H9 (cell line): ENCODE data around the gene PCDHA4. TPM values are rescaled to one million over a fixed set of nuclear protein-coding genes. Genes with fewer than 3 reads are reported as not detected.

Source experiments
- DNase-seq: peaks from one replicate; pipeline ENCODE4 v3.0.0-alpha.2; 2017
- H2AFZ ChIP-seq: one replicate; pipeline ENCODE4 v1.6.1; 2013; ENCODE audit warnings: mild to moderate bottlenecking, low read length, control low read depth, moderate library complexity
- H2AK5ac ChIP-seq: 2 replicates; pipeline ENCODE4 v1.6.1; 2013; ENCODE audit warnings: low read length, control low read depth, mixed read lengths; ENCODE audit not compliant: insufficient read length
- H2BK120ac ChIP-seq: one replicate; pipeline ENCODE4 v1.6.1; 2013; ENCODE audit warnings: low read depth, mild to moderate bottlenecking, low read length, control low read depth, inconsistent platforms; ENCODE audit not compliant: poor library complexity, severe bottlenecking
- H2BK12ac ChIP-seq: 2 replicates; pipeline ENCODE4 v1.6.1; 2013; ENCODE audit warnings: low read length, control low read depth, mixed read lengths, low read depth; ENCODE audit not compliant: insufficient read length
- H2BK15ac ChIP-seq: 2 replicates; pipeline ENCODE4 v1.6.1; 2013; ENCODE audit warnings: low read depth, low read length, control low read depth
- H2BK20ac ChIP-seq: one replicate; pipeline ENCODE4 v1.6.1; 2013; ENCODE audit warnings: low read depth, mild to moderate bottlenecking, low read length, control low read depth, inconsistent platforms; ENCODE audit not compliant: poor library complexity, severe bottlenecking
- H2BK5ac ChIP-seq: 2 replicates; pipeline ENCODE4 v1.6.1; 2013; ENCODE audit warnings: low read length, control low read depth, mixed read lengths; ENCODE audit not compliant: insufficient read length
- H3K14ac ChIP-seq: 2 replicates; pipeline ENCODE4 v1.6.1; 2013; ENCODE audit warnings: low read length, control low read depth; ENCODE audit not compliant: insufficient read depth
- H3K18ac ChIP-seq: 2 replicates; pipeline ENCODE4 v1.6.1; 2013; ENCODE audit warnings: low read depth, mild to moderate bottlenecking, mixed read lengths, low read length, control low read depth; ENCODE audit not compliant: insufficient read length
- H3K23ac ChIP-seq: 2 replicates; pipeline ENCODE4 v1.6.1; 2013; ENCODE audit warnings: low read length, control low read depth, mixed read lengths, low read depth; ENCODE audit not compliant: insufficient read length
- H3K23me2 ChIP-seq: 2 replicates; pipeline ENCODE4 v1.6.1; 2013; ENCODE audit warnings: low read depth, mild to moderate bottlenecking, mixed read lengths, low read length, control low read depth; ENCODE audit not compliant: insufficient read length, poor library complexity, severe bottlenecking
- H3K27ac ChIP-seq: 2 replicates; pipeline ENCODE4 v1.5.1; 2013; ENCODE audit warnings: low read length, control low read depth, mixed read lengths, low read depth; ENCODE audit not compliant: insufficient read length
- H3K27me3 ChIP-seq: 2 replicates; pipeline ENCODE4 v1.6.1; 2013; ENCODE audit warnings: low read length, control low read depth, inconsistent platforms; ENCODE audit not compliant: insufficient read depth
- H3K4ac ChIP-seq: 2 replicates; pipeline ENCODE4 v1.6.1; 2013; ENCODE audit warnings: low read depth, mild to moderate bottlenecking, control low read depth, inconsistent platforms, low read length, moderate library complexity
- H3K4me1 ChIP-seq: 2 replicates; pipeline ENCODE4 v1.6.1; 2013; ENCODE audit warnings: low read length, control low read depth, inconsistent platforms; ENCODE audit not compliant: insufficient read depth
- H3K4me2 ChIP-seq: 2 replicates; pipeline ENCODE4 v1.6.1; 2013; ENCODE audit warnings: low read length, control low read depth, mixed read lengths; ENCODE audit not compliant: insufficient read length, insufficient read depth
- H3K56ac ChIP-seq: 2 replicates; pipeline ENCODE4 v1.6.1; 2013; ENCODE audit warnings: low read depth, mild to moderate bottlenecking, mixed read lengths, low read length, control low read depth; ENCODE audit not compliant: insufficient read length
- H3K79me1 ChIP-seq: 2 replicates; pipeline ENCODE4 v1.6.1; 2013; ENCODE audit warnings: low read depth, mild to moderate bottlenecking, moderate library complexity, low read length, control low read depth, inconsistent platforms; ENCODE audit not compliant: insufficient read depth, poor library complexity, severe bottlenecking
- H3K79me2 ChIP-seq: 2 replicates; pipeline ENCODE4 v1.6.1; 2013; ENCODE audit warnings: low read length, control low read depth, inconsistent platforms; ENCODE audit not compliant: insufficient read depth
- H3K9ac ChIP-seq: 2 replicates; pipeline ENCODE4 v1.6.1; 2013; ENCODE audit warnings: low read length, control low read depth, mixed read lengths; ENCODE audit not compliant: insufficient read length; ENCODE audit errors: extremely low read depth
- H3K9me3 ChIP-seq: one replicate; pipeline ENCODE4 v1.6.1; 2013; ENCODE audit warnings: low read depth, low read length, inconsistent platforms; ENCODE audit not compliant: control insufficient read depth
- H3T11ph ChIP-seq: one replicate; pipeline ENCODE4 v1.6.1; 2013; ENCODE audit warnings: mild to moderate bottlenecking, low read length, control low read depth, inconsistent platforms
- H4K20me1 ChIP-seq: one replicate; pipeline ENCODE4 v1.6.1; 2013; ENCODE audit not compliant: control insufficient read depth, insufficient read length, insufficient read depth
- H4K5ac ChIP-seq: 2 replicates; pipeline ENCODE4 v1.6.1; 2013; ENCODE audit warnings: low read depth, mild to moderate bottlenecking, mixed read lengths, low read length, control low read depth; ENCODE audit not compliant: insufficient read length
- H4K8ac ChIP-seq: replicated peaks from 2 replicates; pipeline ENCODE4 v1.6.1; 2013; ENCODE audit warnings: low read length, control low read depth, mixed read lengths, low read depth; ENCODE audit not compliant: insufficient read length
- H4K91ac ChIP-seq: 2 replicates; pipeline ENCODE4 v1.6.1; 2013; ENCODE audit warnings: low read depth, mild to moderate bottlenecking, moderate library complexity, mixed read lengths, low read length, control low read depth; ENCODE audit not compliant: insufficient read length
- H3K27ac Mint-ChIP-seq, 3 experiments: 2 replicates in 2 of 3; 3 replicates in 1 of 3; pipeline ENCODE4 v1.8.0; 2020 to 2021; ENCODE audit warnings: mixed read lengths in 3 of 3, mild to moderate bottlenecking in 1 of 3, moderate library complexity in 1 of 3
- H3K27me3 Mint-ChIP-seq: 2 replicates; pipeline ENCODE4 v1.8.0; 2021; ENCODE audit warnings: low read depth, mild to moderate bottlenecking, moderate library complexity, mixed read lengths
- H3K36me3 Mint-ChIP-seq, 3 experiments: 2 replicates in 2 of 3; 3 replicates in 1 of 3; pipeline ENCODE4 v1.8.0; 2020 to 2021; ENCODE audit warnings: low read depth in 3 of 3, mixed read lengths in 3 of 3; ENCODE audit not compliant: insufficient read depth in 1 of 3
- H3K4me1 Mint-ChIP-seq, 2 experiments: 2 replicates each; pipeline ENCODE4 v1.8.0; 2020; ENCODE audit warnings: mixed read lengths in 2 of 2
- H3K4me3 Mint-ChIP-seq, 2 experiments: 2 replicates in 1 of 2; 3 replicates in 1 of 2; pipeline ENCODE4 v1.8.0; 2020 to 2021; ENCODE audit warnings: mild to moderate bottlenecking in 2 of 2, mixed read lengths in 2 of 2, moderate library complexity in 1 of 2
- H3K9me3 Mint-ChIP-seq, 2 experiments: 2 replicates in 1 of 2; 3 replicates in 1 of 2; pipeline ENCODE4 v1.8.0; 2020; ENCODE audit warnings: mild to moderate bottlenecking in 2 of 2, mixed read lengths in 2 of 2, moderate library complexity in 1 of 2
- WGBS: extraction: QIAGEN DNeasy Blood & Tissue Kit; methylation state at CpG from one replicate; pipeline ENCODE4 v1.1.7; 2013; ENCODE audit warnings: missing lambda C conversion rate, low lambda C conversion rate, mixed read lengths; ENCODE audit not compliant: insufficient read length; ENCODE audit errors: extremely low coverage; 5-methylcytosine and 5-hydroxymethylcytosine counted together
- long read RNA-seq: library from polyadenylated mRNA; unstranded; transcript quantifications from one replicate; pipeline ENCODE4 v2.0.0, GENCODE V29; 2020
- total RNA-seq: library from RNA; stranded (reverse); gene quantifications from 2 replicates; pipeline ENCODE4 v1.2.1, GENCODE V29; 2021
- TF ChIP-seq, protein P1 (sequence below): fragments of 200-600 bp; sonication (generic); conservative IDR thresholded peaks from 3 replicates; pipeline ENCODE4 v1.8.0; 2021; ENCODE audit warnings: antibody characterized with exemption, mild to moderate bottlenecking

Gene PCDHA4
- 3.5 and 3.9 TPM in 2 replicates for total RNA-seq
- long read RNA-seq, full-length matches to known transcripts = 1 of 24 reads
- long read RNA-seq, partial matches to known transcripts = 0 of 24 reads
- long read RNA-seq, other reads (novel, unspliced or antisense) = 23 of 24 reads

DNA sequence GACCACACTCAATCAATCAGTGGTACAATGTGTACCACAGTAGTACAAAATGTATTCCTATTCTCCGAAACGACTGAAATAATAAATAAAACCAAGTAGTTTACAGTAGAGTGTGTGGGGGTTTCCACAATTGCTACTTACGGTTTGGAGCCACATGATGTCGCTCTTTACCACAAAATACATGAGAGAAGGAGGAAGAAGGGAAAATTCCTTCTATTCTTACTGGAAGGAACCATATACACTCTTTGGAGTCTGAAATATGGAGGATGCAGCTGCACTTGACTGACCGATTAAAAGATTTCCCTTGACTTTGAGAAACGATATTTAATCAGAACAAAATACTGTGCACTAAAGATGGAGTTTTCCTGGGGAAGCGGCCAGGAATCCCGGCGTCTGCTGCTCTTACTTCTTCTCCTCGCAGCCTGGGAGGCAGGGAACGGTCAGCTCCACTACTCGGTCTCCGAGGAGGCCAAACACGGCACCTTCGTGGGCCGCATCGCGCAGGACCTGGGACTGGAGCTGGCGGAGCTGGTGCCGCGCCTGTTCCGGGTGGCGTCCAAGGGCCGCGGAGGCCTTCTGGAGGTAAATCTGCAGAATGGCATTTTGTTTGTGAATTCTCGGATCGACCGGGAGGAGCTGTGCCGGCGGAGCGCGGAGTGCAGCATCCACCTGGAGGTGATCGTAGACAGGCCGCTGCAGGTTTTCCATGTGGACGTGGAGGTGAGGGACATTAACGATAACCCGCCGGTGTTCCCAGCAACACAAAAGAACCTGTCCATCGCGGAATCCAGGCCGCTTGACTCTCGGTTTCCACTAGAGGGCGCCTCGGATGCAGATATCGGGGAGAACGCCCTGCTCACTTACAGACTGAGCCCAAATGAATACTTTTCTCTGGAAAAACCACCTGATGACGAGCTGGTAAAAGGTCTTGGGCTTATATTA, at the start of gene PCDHA4:
Gene PCDHA4 (plus strand): TSS at position 235 of the 942 bp plus-strand sequence.
- H3K9ac ChIP-seq = peak within 1 kb of the TSS; percentile 72
- peak; percentile 84 for DNase-seq
- no peak within 1 kb of the TSS for H4K8ac ChIP-seq
- Mint-ChIP-seq H3K9me3 (peaks cover 42 to 46% of the 10 kb centered on the region in 2 experiments), H3K36me3 (peaks cover 6 to 49% (median 24%) of the 10 kb centered on the region in 3 experiments), H3K27ac (peak within 1 kb of the TSS in 1 of 3 experiments; percentile 90; a peak in 2 of 7 replicates), H3K4me1 (peaks cover 0 to 4% of the 10 kb centered on the region in 2 experiments; a peak in 2 of 4 replicates), H3K27me3 (no peaks in the 10 kb centered on the region), H3K4me3 (peak within 1 kb of the TSS; percentile 82 to 92)
- no peak within 1 kb of the TSS for H3K23ac ChIP-seq
- H3K4me1 ChIP-seq = no peaks in the 10 kb centered on the region
- H3K56ac ChIP-seq = no peak within 1 kb of the TSS
- no peaks in the 10 kb centered on the region for H3K79me1 ChIP-seq
- no peak within 1 kb of the TSS for H2BK120ac ChIP-seq
- peak within 1 kb of the TSS; percentile 43 for H3K18ac ChIP-seq
- no peaks in the 10 kb centered on the region for H3K27me3 ChIP-seq
- no peaks in the 10 kb centered on the region for H3K79me2 ChIP-seq
- TF ChIP-seq, protein P1, sequence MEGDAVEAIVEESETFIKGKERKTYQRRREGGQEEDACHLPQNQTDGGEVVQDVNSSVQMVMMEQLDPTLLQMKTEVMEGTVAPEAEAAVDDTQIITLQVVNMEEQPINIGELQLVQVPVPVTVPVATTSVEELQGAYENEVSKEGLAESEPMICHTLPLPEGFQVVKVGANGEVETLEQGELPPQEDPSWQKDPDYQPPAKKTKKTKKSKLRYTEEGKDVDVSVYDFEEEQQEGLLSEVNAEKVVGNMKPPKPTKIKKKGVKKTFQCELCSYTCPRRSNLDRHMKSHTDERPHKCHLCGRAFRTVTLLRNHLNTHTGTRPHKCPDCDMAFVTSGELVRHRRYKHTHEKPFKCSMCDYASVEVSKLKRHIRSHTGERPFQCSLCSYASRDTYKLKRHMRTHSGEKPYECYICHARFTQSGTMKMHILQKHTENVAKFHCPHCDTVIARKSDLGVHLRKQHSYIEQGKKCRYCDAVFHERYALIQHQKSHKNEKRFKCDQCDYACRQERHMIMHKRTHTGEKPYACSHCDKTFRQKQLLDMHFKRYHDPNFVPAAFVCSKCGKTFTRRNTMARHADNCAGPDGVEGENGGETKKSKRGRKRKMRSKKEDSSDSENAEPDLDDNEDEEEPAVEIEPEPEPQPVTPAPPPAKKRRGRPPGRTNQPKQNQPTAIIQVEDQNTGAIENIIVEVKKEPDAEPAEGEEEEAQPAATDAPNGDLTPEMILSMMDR = peak; percentile 74
- no peak within 1 kb of the TSS for H4K91ac ChIP-seq
- no peak within 1 kb of the TSS for H2BK15ac ChIP-seq
- H3K4ac ChIP-seq = no peak within 1 kb of the TSS; the same call in 1 of the 2 replicates
- no peak within 1 kb of the TSS for H2AK5ac ChIP-seq
- no CpG with 5 or more reads among the region's 47 CpGs for WGBS
- H3K4me2 ChIP-seq = peak within 1 kb of the TSS; percentile 69
- H2AFZ ChIP-seq = no peak within 1 kb of the TSS
- no peak within 1 kb of the TSS for H2BK12ac ChIP-seq
- H3K27ac ChIP-seq = no peak within 1 kb of the TSS
- no peaks in the 10 kb centered on the region for H4K20me1 ChIP-seq
- no peak within 1 kb of the TSS for H4K5ac ChIP-seq
- H3K14ac ChIP-seq = peak within 1 kb of the TSS; percentile 88
- no peaks in the 10 kb centered on the region for H3K9me3 ChIP-seq
- no peaks in the 10 kb centered on the region for H3K23me2 ChIP-seq
- H2BK5ac ChIP-seq = no peak within 1 kb of the TSS
- no peak within 1 kb of the TSS for H2BK20ac ChIP-seq
- H3T11ph ChIP-seq = no peak within 1 kb of the TSS
